ENCODE data around the gene MPPED1. TPM values are rescaled to one million over a fixed set of nuclear protein-coding genes. Genes with fewer than 3 reads are reported as not detected.

The MPPED1 gene
- polyA plus RNA-seq, 1 of the 3 experiments (the other 2 are of a cell fraction): 0.03 TPM

DNA sequence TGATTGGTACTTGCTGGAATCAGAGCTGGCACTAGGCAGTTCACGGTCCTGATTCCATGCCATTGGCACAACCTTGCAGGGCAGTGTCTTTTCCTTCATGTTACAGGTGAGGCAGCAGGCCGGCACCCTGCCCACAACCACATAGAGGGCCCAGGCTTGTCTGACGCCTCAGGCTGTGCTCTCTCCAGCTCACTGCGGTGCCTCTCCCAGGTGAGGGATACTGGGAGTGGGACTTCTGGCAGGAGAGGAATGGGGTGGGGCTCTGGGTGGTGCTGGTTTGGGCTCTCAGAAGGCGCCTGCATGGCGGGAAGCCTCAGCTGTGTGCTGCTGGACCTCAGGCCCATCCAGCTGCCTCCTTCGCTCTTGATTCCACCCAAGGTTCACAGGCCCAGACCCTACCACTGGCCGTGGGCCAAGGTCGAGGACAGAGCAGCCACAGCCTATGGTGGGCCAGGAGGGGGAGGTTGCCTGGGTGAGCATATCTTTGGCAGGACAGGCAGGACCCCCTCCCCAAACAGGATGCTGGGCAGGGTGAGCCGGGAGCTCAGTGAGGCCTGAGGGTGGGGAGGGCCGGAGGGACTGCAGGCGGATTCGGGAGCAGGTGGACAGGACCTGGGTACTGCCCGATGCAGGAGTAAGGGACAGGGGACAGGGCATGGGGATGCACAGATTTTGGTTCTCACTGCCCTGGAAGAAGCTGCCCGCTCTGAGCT, 7.0 kb upstream of the MPPED1 start (continued):
- TF ChIP-seq, protein P1, sequence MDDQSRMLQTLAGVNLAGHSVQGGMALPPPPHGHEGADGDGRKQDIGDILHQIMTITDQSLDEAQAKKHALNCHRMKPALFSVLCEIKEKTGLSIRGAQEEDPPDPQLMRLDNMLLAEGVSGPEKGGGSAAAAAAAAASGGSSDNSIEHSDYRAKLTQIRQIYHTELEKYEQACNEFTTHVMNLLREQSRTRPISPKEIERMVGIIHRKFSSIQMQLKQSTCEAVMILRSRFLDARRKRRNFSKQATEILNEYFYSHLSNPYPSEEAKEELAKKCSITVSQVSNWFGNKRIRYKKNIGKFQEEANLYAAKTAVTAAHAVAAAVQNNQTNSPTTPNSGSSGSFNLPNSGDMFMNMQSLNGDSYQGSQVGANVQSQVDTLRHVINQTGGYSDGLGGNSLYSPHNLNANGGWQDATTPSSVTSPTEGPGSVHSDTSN (IDR thresholded peaks at IDR 0.05): no peak
- TF ChIP-seq RCOR1 (IDR thresholded peaks at IDR 0.05; ENCODE audit: low read length) (no peak), NRF1 (IDR thresholded peaks at IDR 0.05; ENCODE audit: low read depth, low read length) (no peak)
- TF ChIP-seq, protein P2, sequence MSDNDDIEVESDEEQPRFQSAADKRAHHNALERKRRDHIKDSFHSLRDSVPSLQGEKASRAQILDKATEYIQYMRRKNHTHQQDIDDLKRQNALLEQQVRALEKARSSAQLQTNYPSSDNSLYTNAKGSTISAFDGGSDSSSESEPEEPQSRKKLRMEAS (IDR thresholded peaks at IDR 0.05; ENCODE audit: low read depth): no peak

DNA sequence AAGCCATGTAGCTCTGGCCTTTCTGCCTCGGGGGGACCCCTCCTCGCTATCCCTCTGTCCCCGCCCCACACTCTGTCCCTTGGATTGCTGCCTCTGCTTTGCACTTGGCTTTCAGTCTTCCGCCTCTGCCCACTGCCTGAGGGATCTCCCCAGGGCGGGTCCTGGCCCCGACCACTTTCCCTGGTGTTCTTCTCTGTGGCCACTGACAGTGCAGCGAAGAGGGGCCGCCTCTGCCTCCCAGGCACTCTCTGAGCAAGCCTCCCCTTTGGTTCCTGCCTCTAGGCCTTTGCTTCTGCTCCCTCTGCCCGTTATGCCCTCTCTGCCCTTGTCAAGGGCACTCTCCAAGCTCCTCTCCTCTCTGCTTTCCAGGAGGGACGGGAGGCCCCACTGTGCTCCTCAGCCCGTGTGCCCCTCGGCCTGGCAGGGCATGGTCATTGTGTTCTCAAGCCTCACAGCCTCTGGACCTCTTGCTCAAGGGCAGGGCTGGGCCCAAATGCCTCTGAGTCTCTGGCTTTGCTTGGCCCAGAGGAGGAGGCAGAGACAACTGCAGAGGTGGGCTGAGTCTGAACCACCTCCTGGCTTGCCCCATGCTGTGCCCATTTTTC, 5.5 kb upstream of the MPPED1 start:
- Histone ChIP-seq H3K4me1 (ENCODE audit: control insufficient read depth in 1 of 2, insufficient read depth in 2 of 2, low read depth in 1 of 2, low read length in 1 of 2) (no peaks in the 10 kb centered on the region; a peak in 1 of 4 replicates), H3K27ac (ENCODE audit: low read depth in 2 of 2, low read length in 1 of 2) (no peak overlapping the region), H3K9me2 (no peaks in the 10 kb centered on the region), H3K79me2 (ENCODE audit: insufficient read depth) (no peaks in the 10 kb centered on the region), H3K4me3 (ENCODE audit: low read depth in 2 of 2, low read length in 1 of 2) (no peak overlapping the region), H3F3A (replicated peaks; ENCODE audit: insufficient read depth) (no peaks in the 10 kb centered on the region), H4K20me1 (ENCODE audit: insufficient read depth) (no peaks in the 10 kb centered on the region), H3K27me3 (ENCODE audit: insufficient read depth) (no peaks in the 10 kb centered on the region), H3K36me3 (replicated peaks in 1 of 2; ENCODE audit: control insufficient read depth in 1 of 2, insufficient read depth in 2 of 2, low read length in 1 of 2) (no peaks in the 10 kb centered on the region), H2AFZ (ENCODE audit: low read depth) (no peak overlapping the region), H3K9ac (no peak overlapping the region), H3K4me2 (no peak overlapping the region), H3K9me3 (no peaks in the 10 kb centered on the region)
- TF ChIP-seq, protein P3, sequence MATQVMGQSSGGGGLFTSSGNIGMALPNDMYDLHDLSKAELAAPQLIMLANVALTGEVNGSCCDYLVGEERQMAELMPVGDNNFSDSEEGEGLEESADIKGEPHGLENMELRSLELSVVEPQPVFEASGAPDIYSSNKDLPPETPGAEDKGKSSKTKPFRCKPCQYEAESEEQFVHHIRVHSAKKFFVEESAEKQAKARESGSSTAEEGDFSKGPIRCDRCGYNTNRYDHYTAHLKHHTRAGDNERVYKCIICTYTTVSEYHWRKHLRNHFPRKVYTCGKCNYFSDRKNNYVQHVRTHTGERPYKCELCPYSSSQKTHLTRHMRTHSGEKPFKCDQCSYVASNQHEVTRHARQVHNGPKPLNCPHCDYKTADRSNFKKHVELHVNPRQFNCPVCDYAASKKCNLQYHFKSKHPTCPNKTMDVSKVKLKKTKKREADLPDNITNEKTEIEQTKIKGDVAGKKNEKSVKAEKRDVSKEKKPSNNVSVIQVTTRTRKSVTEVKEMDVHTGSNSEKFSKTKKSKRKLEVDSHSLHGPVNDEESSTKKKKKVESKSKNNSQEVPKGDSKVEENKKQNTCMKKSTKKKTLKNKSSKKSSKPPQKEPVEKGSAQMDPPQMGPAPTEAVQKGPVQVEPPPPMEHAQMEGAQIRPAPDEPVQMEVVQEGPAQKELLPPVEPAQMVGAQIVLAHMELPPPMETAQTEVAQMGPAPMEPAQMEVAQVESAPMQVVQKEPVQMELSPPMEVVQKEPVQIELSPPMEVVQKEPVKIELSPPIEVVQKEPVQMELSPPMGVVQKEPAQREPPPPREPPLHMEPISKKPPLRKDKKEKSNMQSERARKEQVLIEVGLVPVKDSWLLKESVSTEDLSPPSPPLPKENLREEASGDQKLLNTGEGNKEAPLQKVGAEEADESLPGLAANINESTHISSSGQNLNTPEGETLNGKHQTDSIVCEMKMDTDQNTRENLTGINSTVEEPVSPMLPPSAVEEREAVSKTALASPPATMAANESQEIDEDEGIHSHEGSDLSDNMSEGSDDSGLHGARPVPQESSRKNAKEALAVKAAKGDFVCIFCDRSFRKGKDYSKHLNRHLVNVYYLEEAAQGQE (IDR thresholded peaks at IDR 0.05; ENCODE audit: low read depth, low read length): no peak
- TF ChIP-seq JUND (IDR thresholded peaks at IDR 0.05): no peak
- TF ChIP-seq RCOR1 (IDR thresholded peaks at IDR 0.05; ENCODE audit: low read length): no peak
- TF ChIP-seq NFIC (IDR thresholded peaks at IDR 0.05; ENCODE audit: borderline replicate concordance): no peak
- TF ChIP-seq, protein P2 (IDR thresholded peaks at IDR 0.05; ENCODE audit: low read depth): no peak
- TF ChIP-seq FOXM1 (IDR thresholded peaks at IDR 0.05; ENCODE audit: low read depth): no peak
- TF ChIP-seq GATA2 (CRISPR knock-in tag; IDR thresholded peaks at IDR 0.05): no peak
- TF ChIP-seq, protein P4, sequence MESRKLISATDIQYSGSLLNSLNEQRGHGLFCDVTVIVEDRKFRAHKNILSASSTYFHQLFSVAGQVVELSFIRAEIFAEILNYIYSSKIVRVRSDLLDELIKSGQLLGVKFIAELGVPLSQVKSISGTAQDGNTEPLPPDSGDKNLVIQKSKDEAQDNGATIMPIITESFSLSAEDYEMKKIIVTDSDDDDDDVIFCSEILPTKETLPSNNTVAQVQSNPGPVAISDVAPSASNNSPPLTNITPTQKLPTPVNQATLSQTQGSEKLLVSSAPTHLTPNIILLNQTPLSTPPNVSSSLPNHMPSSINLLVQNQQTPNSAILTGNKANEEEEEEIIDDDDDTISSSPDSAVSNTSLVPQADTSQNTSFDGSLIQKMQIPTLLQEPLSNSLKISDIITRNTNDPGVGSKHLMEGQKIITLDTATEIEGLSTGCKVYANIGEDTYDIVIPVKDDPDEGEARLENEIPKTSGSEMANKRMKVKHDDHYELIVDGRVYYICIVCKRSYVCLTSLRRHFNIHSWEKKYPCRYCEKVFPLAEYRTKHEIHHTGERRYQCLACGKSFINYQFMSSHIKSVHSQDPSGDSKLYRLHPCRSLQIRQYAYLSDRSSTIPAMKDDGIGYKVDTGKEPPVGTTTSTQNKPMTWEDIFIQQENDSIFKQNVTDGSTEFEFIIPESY (IDR thresholded peaks at IDR 0.05; ENCODE audit: borderline replicate concordance, low read depth): no peak
- no peak for TF ChIP-seq SIN3A (IDR thresholded peaks at IDR 0.05; ENCODE audit: borderline replicate concordance, low read depth, low read length)
- TF ChIP-seq, protein P1 (IDR thresholded peaks at IDR 0.05): no peak
- TF ChIP-seq TEAD4 (IDR thresholded peaks at IDR 0.05; ENCODE audit: borderline replicate concordance, insufficient read depth): no peak
- TF ChIP-seq, protein P5, sequence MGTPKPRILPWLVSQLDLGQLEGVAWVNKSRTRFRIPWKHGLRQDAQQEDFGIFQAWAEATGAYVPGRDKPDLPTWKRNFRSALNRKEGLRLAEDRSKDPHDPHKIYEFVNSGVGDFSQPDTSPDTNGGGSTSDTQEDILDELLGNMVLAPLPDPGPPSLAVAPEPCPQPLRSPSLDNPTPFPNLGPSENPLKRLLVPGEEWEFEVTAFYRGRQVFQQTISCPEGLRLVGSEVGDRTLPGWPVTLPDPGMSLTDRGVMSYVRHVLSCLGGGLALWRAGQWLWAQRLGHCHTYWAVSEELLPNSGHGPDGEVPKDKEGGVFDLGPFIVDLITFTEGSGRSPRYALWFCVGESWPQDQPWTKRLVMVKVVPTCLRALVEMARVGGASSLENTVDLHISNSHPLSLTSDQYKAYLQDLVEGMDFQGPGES (IDR thresholded peaks at IDR 0.05; ENCODE audit: low read depth, low read length): no peak
- TF ChIP-seq MXI1 (IDR thresholded peaks at IDR 0.05; ENCODE audit: low read depth, low read length): no peak
- TF ChIP-seq, protein P6, sequence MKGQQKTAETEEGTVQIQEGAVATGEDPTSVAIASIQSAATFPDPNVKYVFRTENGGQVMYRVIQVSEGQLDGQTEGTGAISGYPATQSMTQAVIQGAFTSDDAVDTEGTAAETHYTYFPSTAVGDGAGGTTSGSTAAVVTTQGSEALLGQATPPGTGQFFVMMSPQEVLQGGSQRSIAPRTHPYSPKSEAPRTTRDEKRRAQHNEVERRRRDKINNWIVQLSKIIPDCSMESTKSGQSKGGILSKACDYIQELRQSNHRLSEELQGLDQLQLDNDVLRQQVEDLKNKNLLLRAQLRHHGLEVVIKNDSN (IDR thresholded peaks at IDR 0.05; ENCODE audit: borderline replicate concordance, low read depth): no peak
- no peak for TF ChIP-seq FOSL2 (IDR thresholded peaks at IDR 0.05; ENCODE audit: borderline replicate concordance, low read depth)
- no peak for TF ChIP-seq FOXJ3 (CRISPR knock-in tag; IDR thresholded peaks at IDR 0.05)
- ChIA-PET CTCF (interaction anchor here (0.8 kb wide), 1 partner anchor 17 kb away, joined by 4 read pairs; no protein-coding TSS in a partner anchor), POLR2A (no interaction called here)
- WGBS (ENCODE audit: low lambda C conversion rate): 41% methylated on average over 5 of the region's 12 CpGs
- no peak for DNase-seq
